ENCODE data around the gene DOK1.

The DOK1 gene

GRCh38 chr2:74553892-74554819, at the start of gene DOK1, which contains the start of gene LOXL3:
DOK1 (plus strand) TSS chr2:74554720; CDS start chr2:74554755, 35 bp downstream.
LOXL3 (minus strand) TSS chr2:74553942; CDS start chr2:74552634, 1,308 bp downstream.
- DNase-seq (ENCODE audit: low read depth) = peak; percentile 80

GRCh38 chr2:74505448-74506246, 48.9 kb upstream of the DOK1 start:
- no peak for DNase-seq (ENCODE audit: low read depth)

- DNase-seq (ENCODE audit: low read depth) = peak; percentile 97
Measured at GRCh38 chr2:74507145-74507925, 47.2 kb upstream of the DOK1 start, which contains the start of gene PCGF1. PCGF1 (minus strand) TSS chr2:74507695; CDS start chr2:74507668, 27 bp downstream.

GRCh38 chr2:74507926-74508520, 46.5 kb upstream of the DOK1 start:
- DNase-seq (ENCODE audit: low read depth) = peak; percentile 44

GRCh38 chr2:74510272-74510671, 44.2 kb upstream of the DOK1 start:
- DNase-seq (ENCODE audit: low read depth) = no peak

GRCh38 chr2:74511104-74511989, 43.2 kb upstream of the DOK1 start:
- DNase-seq (ENCODE audit: low read depth) = no peak

- DNase-seq (ENCODE audit: low read depth) = no peak
Measured at GRCh38 chr2:74512744-74513604, 41.5 kb upstream of the DOK1 start.

- DNase-seq (ENCODE audit: low read depth) = no peak
Measured at GRCh38 chr2:74513605-74514367, 40.7 kb upstream of the DOK1 start.

- DNase-seq (ENCODE audit: low read depth) = no peak
Measured at GRCh38 chr2:74514368-74515270, 39.9 kb upstream of the DOK1 start, which contains the start of gene TLX2. TLX2 (plus strand) TSS chr2:74514450; CDS start chr2:74514807, 357 bp downstream.

- no peak for DNase-seq (ENCODE audit: low read depth)
Measured at GRCh38 chr2:74515271-74515980, 39.1 kb upstream of the DOK1 start.

GRCh38 chr2:74515981-74516633, 38.4 kb upstream of the DOK1 start:
- peak; percentile 46 for DNase-seq (ENCODE audit: low read depth)

GRCh38 chr2:74516650-74517049, 37.9 kb upstream of the DOK1 start:
- no peak for DNase-seq (ENCODE audit: low read depth)

GRCh38 chr2:74522516-74522915, 32.0 kb upstream of the DOK1 start:
- no peak for DNase-seq (ENCODE audit: low read depth)

- no peak for DNase-seq (ENCODE audit: low read depth)
Measured at GRCh38 chr2:74524005-74524404, 30.5 kb upstream of the DOK1 start.

- DNase-seq (ENCODE audit: low read depth) = no peak
Measured at GRCh38 chr2:74524955-74525716, 29.4 kb upstream of the DOK1 start.

Measured in iris pigment epithelial cell (primary cell).